Colonic mucosa (tissue), 4 donors: ENCODE results near the gene ALDH3A2. TPM values are rescaled to one million over a fixed set of nuclear protein-coding genes. Genes with fewer than 3 reads are reported as not detected.
"Not testable (repeated sequence)": the region's sequence is repeated elsewhere in the genome, so short reads cannot be mapped to it uniquely, and the experiment has no call there.

Experiments used
- DNase-seq: peaks from one replicate; pipeline ENCODE4 v3.0.0-alpha.2; 2020
- H3K27ac ChIP-seq: fragments of 200-600 bp; one replicate; pipeline ENCODE4 v1.8.0; 2021
- H3K27me3 ChIP-seq: fragments of 200-600 bp; one replicate; pipeline ENCODE4 v1.8.0; 2021
- H3K36me3 ChIP-seq: fragments of 200-600 bp; one replicate; pipeline ENCODE4 v1.8.0; 2021
- H3K4me1 ChIP-seq: fragments of 200-600 bp; one replicate; pipeline ENCODE4 v1.8.0; 2021; ENCODE audit warnings: mild to moderate bottlenecking
- H3K4me3 ChIP-seq: fragments of 200-600 bp; one replicate; pipeline ENCODE4 v1.8.0; 2021
- H3K9ac ChIP-seq, 2 donors: one replicate each; pipeline ENCODE4 v1.7.0; 2013; ENCODE audit warnings: control low read depth in 2 of 2, low read depth in 2 of 2, low read length in 2 of 2
- H3K9me3 ChIP-seq: fragments of 200-600 bp; one replicate; pipeline ENCODE4 v1.8.0; 2021
- CTCF ChIP-seq: fragments of 200-600 bp; IDR thresholded peaks from one replicate; pipeline ENCODE4 v1.8.0; 2022; ENCODE audit warnings: antibody characterized with exemption, mild to moderate bottlenecking
- intact Hi-C: fragments of 100-400 bp; cut with DNase I; formaldehyde crosslinking; loops from one replicate; pipeline ENCODE4 v1.14.1; 2022
- total RNA-seq, 2 donors: library from RNA; stranded (reverse); fragmentation: NEBNext Ultra II Directional in 1 of 2; extraction: Animal tissue kit (Norgen Biotek cat#: 25700) in 1 of 2; gene quantifications; one replicate each; pipeline ENCODE4 v1.2.1, GENCODE V29; 2021
- donor health status: healthy.
- donor health status: DM: no; HTN: no; CAD: no.
- donor health status: DM: no; HTN: no; CAD: no.

ALDH3A2 gene
- total RNA-seq, 2 donors from 2014 or later: 115 to 144 TPM

GRCh38 chr17:19663097-19663496 is 14.5 kb downstream of the ALDH3A2 start:
- no peak overlapping the region for H3K4me3 ChIP-seq
- TF ChIP-seq CTCF: no peak
- intact Hi-C loops: no loop called here
- H3K36me3 ChIP-seq: peaks cover 5% of the 10 kb centered on the region
- no peak for DNase-seq
- no peaks in the 10 kb centered on the region for H3K9me3 ChIP-seq
- no peak overlapping the region for H3K27ac ChIP-seq
- H3K27me3 ChIP-seq: no peaks in the 10 kb centered on the region
- H3K9ac ChIP-seq: no peak overlapping the region
- no peaks in the 10 kb centered on the region for H3K4me1 ChIP-seq

DNA sequence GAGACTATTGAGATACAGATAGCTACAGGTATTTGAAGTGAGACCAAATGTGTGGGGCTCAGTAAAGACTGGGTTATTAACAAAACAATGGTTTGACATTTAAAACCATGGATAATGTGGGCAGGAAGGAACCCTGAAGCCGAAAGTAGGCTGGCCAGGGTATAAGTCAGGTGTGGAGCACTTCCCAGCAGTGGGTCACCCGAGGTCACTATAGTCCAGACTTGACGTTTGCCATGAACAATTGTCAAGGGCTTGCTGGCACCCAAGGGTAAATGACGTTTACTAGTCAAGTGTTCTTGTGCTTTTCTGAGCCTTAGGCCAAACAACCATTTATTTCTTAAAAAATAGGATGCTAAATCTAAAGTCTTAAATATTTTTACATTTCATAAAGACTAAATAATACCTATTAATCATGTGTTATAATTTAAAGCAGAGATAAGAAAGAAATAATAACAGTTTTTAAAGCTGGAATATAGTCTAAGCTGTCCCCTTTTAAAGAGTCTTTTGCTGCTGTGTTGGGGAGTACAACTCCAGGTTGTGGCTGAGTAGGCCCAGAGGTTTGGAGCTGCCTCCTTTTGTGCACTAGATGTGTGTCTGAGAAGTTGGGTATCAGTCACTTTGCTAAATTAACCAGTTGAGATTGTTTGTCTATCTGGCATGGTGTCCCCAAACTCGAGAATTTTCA is 15.7 kb downstream of the ALDH3A2 start:
- Histone ChIP-seq H3K4me3 (no peak overlapping the region), H3K27me3 (no peaks in the 10 kb centered on the region), H3K9ac (no peak overlapping the region), H3K4me1 (no peaks in the 10 kb centered on the region), H3K27ac (no peak overlapping the region), H3K36me3 (peaks cover 5% of the 10 kb centered on the region), H3K9me3 (no peaks in the 10 kb centered on the region)
- TF ChIP-seq CTCF: no peak
- intact Hi-C loops: no loop called here
- no peak for DNase-seq

DNA sequence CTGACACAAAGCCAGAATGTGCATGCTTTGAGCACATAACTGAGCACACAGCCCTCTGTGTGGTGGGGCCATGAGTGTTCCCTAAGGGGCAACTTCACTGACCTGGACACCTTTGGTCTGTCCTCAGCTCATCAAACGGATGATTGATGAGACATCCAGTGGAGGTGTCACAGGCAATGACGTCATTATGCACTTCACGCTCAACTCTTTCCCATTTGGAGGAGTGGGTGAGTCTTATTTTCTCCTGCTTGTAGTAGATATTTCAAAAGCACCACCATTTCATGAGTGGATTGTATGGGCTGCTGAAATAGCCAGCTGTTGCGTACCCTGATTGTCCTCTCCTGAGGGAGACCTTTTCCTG is 16.2 kb downstream of the ALDH3A2 start:
- no peak for DNase-seq
- H3K9ac ChIP-seq: no peak overlapping the region
- no peaks in the 10 kb centered on the region for H3K4me1 ChIP-seq
- no peak overlapping the region for H3K27ac ChIP-seq
- no peak overlapping the region for H3K4me3 ChIP-seq
- H3K36me3 ChIP-seq: peaks cover 5% of the 10 kb centered on the region
- no peak for TF ChIP-seq CTCF
- intact Hi-C loops: no loop called here
- no peaks in the 10 kb centered on the region for H3K27me3 ChIP-seq
- no peaks in the 10 kb centered on the region for H3K9me3 ChIP-seq

DNA sequence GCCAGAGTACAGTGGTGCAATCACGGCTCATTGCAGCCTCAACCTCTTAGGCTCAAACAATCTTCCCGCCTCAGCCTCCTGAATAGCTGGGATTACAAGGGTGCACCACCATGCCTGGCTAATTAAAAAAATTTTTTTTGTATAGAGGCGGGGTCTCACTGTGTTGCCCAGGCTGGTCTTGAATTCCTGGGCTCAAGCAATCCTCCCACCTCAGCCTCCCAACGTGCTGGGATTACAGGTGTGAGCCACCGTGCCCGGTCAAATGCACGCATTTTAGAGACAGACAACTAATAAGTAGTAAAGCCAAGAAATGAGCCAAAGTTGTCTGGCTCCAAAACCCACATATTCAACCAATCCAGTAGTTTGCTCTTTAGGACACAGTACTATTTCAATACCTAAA is 21.1 kb downstream of the ALDH3A2 start:
- H3K9me3 ChIP-seq, H3K27me3 ChIP-seq, H3K4me1 ChIP-seq, H3K9ac ChIP-seq, H3K27ac ChIP-seq, DNase-seq, H3K36me3 ChIP-seq, H3K4me3 ChIP-seq: not testable (repeated sequence)
- intact Hi-C loops: loop anchor here (10.0 kb wide), 1 partner anchor 75 kb away; the partner anchor contains the start of gene ALDH3A1

- Histone ChIP-seq H3K9me3 (no peaks in the 10 kb centered on the region), H3K27ac (no peak overlapping the region), H3K4me3 (no peak overlapping the region), H3K27me3 (no peaks in the 10 kb centered on the region), H3K4me1 (no peaks in the 10 kb centered on the region), H3K36me3 (no peaks in the 10 kb centered on the region), H3K9ac (no peak overlapping the region)
- no peak for TF ChIP-seq CTCF
- intact Hi-C loops: loop anchor here (10.0 kb wide), 1 partner anchor 74 kb away; the partner anchor contains the start of gene ALDH3A1
- no peak for DNase-seq
These were observed 22.4 kb downstream of the ALDH3A2 start for GRCh38 chr17:19670908-19671307.

GRCh38 chr17:19671433-19671832 is 22.9 kb downstream of the ALDH3A2 start:
- Histone ChIP-seq H3K36me3 (no peaks in the 10 kb centered on the region), H3K27me3 (no peaks in the 10 kb centered on the region), H3K9ac (no peak overlapping the region), H3K4me3 (no peak overlapping the region), H3K27ac (no peak overlapping the region), H3K4me1 (no peaks in the 10 kb centered on the region), H3K9me3 (no peaks in the 10 kb centered on the region)
- no peak for TF ChIP-seq CTCF
- intact Hi-C loops: loop anchor here (10.0 kb wide), 1 partner anchor 73 kb away; the partner anchor contains the start of gene ALDH3A1
- DNase-seq: no peak
